Activated naive CD4-positive, alpha-beta T cell treated with anti-CD3 and anti-CD28 coated beads, Interleukin-2, amount 50 U/mL, for 24 hours (primary cell): ENCODE results near the gene MAP3K7CL.

Experiments used
- H3K27ac Mint-ChIP-seq: one replicate; pipeline ENCODE4 v1.8.0; 2021; ENCODE audit warnings: mild to moderate bottlenecking, mixed read lengths
- H3K27me3 Mint-ChIP-seq: one replicate; pipeline ENCODE4 v1.8.0; 2021; ENCODE audit warnings: mixed read lengths
- H3K36me3 Mint-ChIP-seq: one replicate; pipeline ENCODE4 v1.8.0; 2021; ENCODE audit warnings: mixed read lengths
- H3K4me1 Mint-ChIP-seq: one replicate; pipeline ENCODE4 v1.8.0; 2021; ENCODE audit warnings: mixed read lengths
- H3K4me3 Mint-ChIP-seq: one replicate; pipeline ENCODE4 v1.8.0; 2021; ENCODE audit warnings: mild to moderate bottlenecking, mixed read lengths
- H3K9me3 Mint-ChIP-seq: one replicate; pipeline ENCODE4 v1.8.0; 2021; ENCODE audit warnings: mixed read lengths

MAP3K7CL gene

DNA sequence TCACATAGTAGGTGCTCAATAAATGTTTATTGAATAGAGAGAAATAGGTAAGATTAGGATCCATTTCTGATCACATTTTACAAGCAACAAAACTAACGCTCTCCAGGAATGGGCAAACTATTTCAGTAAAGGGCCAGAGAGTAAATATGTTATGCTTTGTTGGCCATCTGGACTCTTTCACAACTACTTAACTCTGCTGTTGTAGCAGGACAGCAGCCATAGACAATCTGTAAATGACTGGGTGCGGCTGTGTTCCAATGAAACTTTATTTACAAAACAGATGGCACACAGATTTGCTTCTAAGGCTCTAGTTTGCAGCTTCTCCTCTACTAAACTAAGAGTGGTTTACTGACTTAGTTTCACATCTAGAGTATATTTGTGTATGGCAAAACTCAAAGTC lies 85.3 kb downstream of the MAP3K7CL start:
- H3K9me3 Mint-ChIP-seq, result peaks cover 7% of the 10 kb centered on the region
- H3K27me3 Mint-ChIP-seq, result no peaks in the 10 kb centered on the region
- H3K36me3 Mint-ChIP-seq, result peaks cover 1% of the 10 kb centered on the region
- H3K4me1 Mint-ChIP-seq, result no peaks in the 10 kb centered on the region
- H3K27ac Mint-ChIP-seq, result no peak overlapping the region
- H3K4me3 Mint-ChIP-seq, result no peak overlapping the region

DNA sequence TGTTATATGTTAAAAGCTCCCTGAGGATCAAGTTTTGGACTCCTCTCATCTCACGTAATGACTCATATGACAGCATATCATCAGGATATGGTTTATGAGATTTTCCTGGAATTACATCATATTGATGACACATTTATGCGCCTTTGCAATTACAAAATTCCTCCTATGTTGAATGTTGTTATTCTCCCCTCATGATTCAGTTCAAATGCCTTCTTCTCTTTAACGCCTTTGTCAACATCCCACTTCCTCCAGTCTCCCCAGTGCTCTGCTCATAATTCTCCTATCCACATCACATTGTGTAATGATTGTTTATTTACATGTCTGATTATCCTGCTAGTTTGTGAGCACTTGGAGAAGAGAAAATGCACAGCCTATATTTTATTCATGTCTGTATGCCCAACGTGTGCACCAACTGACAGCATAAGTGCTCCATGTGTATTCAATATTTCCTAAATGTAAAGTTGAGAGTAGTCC lies 87.4 kb downstream of the MAP3K7CL start:
- Mint-ChIP-seq H3K4me3 (no peak overlapping the region), H3K27ac (no peak overlapping the region), H3K36me3 (no peaks in the 10 kb centered on the region), H3K4me1 (no peaks in the 10 kb centered on the region), H3K9me3 (no peaks in the 10 kb centered on the region), H3K27me3 (no peaks in the 10 kb centered on the region)

DNA sequence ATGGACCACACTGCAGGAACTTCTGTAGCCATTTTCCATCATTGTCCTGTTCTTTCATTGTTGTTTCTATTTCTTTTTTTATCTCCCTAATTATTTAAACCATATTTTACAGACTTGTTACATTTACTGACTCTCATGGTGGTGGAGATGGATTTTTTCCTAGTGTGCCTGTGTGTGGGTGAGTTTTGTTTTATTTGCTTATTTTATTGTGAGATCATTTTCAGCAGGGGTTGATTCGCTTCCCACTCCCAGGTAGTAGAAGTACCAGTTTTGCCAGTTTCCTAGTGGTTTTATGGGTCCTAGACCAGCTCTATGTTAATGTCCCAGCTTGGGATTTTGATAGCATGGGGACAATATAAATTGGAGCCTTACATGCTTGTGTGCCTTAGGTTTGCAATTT lies 88.3 kb downstream of the MAP3K7CL start:
- Mint-ChIP-seq H3K27ac (no peak overlapping the region), H3K36me3 (no peaks in the 10 kb centered on the region), H3K4me3 (no peak overlapping the region), H3K27me3 (no peaks in the 10 kb centered on the region), H3K4me1 (no peaks in the 10 kb centered on the region), H3K9me3 (no peaks in the 10 kb centered on the region)

DNA sequence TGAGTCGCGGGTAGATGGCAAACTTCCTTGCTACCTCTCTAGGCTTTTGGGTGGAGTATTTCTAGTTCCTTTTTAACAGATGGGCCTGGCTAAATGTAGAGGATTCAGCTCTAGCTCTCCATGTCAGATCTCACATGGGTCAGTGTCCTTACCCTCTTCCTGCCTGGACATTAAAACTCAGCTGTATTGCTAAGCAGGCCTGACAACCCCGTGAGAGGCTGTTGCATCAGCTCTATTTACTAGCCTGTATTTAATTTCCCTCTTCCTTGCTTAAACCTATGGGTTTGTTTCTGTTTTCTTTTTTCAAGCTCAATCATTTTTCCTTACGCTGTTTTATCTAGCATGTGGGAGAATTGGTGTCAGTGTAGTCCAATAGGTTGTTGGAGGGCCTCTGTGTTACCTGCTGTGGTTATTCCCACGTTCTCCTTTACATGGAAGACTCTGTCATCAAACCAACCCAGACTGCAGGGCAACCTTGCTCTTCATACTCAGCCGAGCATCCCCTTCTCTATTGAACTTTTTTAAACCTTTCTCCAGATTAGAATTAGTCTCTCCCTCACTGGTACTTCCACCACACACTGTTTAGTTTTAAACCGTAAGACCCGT lies 88.8 kb downstream of the MAP3K7CL start:
- H3K9me3 Mint-ChIP-seq, result no peaks in the 10 kb centered on the region
- no peak overlapping the region for H3K4me3 Mint-ChIP-seq

DNA sequence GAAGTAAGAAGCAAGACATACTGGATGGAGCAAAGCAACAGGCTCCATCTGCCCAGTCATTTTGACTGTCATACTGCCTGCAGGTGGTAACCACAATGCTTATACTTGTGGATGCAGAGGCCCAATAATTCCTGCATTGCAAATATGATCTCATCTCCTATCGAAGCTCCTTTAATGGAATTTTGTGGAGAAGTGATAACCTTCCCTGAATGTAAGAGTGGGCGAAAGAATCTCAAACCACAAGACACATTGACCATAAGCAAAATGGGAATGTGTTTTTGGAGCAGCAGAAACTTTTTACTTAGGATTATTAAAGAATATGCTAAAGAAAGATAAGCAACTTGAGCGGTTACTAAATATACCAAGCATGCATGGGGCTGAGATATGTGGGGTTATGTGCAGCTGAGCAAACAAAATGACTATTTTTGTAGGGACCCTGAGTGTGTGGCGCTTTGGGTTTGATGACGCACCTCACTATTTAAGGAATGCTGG lies 90.9 kb downstream of the MAP3K7CL start:
- no peaks in the 10 kb centered on the region for H3K9me3 Mint-ChIP-seq
- no peaks in the 10 kb centered on the region for H3K27me3 Mint-ChIP-seq
- no peak overlapping the region for H3K4me3 Mint-ChIP-seq
- no peaks in the 10 kb centered on the region for H3K4me1 Mint-ChIP-seq
- peaks cover under 1% of the 10 kb centered on the region for H3K36me3 Mint-ChIP-seq
- no peak overlapping the region for H3K27ac Mint-ChIP-seq

More for the DNA sequence above, 88.8 kb downstream of the MAP3K7CL start:
- H3K4me1 Mint-ChIP-seq, result no peaks in the 10 kb centered on the region
- H3K36me3 Mint-ChIP-seq, result no peaks in the 10 kb centered on the region
- no peak overlapping the region for H3K27ac Mint-ChIP-seq
- H3K27me3 Mint-ChIP-seq, result no peaks in the 10 kb centered on the region

GRCh38 chr21:29224006-29224405 lies 93.6 kb downstream of the MAP3K7CL start:
- Mint-ChIP-seq H3K27ac (no peak overlapping the region), H3K4me3 (no peak overlapping the region), H3K4me1 (no peaks in the 10 kb centered on the region), H3K36me3 (peaks cover 2% of the 10 kb centered on the region), H3K9me3 (no peaks in the 10 kb centered on the region), H3K27me3 (peaks cover 3% of the 10 kb centered on the region)
